Naive thymus-derived CD8-positive, alpha-beta T cell (primary cell): ENCODE data around the gene CLEC14A. TPM values are rescaled to one million over a fixed set of nuclear protein-coding genes. Genes with fewer than 3 reads are reported as not detected.
A peak's percentile ranks its signal among the peaks of the same experiment; 100 is the strongest.

ENCODE experiments used
- ATAC-seq, 2 donors: fragments of 150-1000 bp; cut with Tn5 transposase in 1 of 2; sonication (Bioruptor Pico), chemical (Tn5 transposase) in 1 of 2; 1 replicate in 1 of 2; 2 replicates in 1 of 2; pipeline ENCODE4 v1.10.0; 2021; ENCODE audit warnings: mild to moderate bottlenecking in 2 of 2, moderate library complexity in 2 of 2
- POLR2A ChIA-PET: fragments of 350-600 bp; sonication (Branson Sonifier 250); formaldehyde crosslinking; loops from one replicate; lab custom pipeline; 2021; ENCODE audit warnings: antibody characterized with exemption; lab: Charles Lee
- DNase-seq, 10 donors: peaks; one replicate each; pipeline versions ENCODE4 v3.0.0 to v3.0.0-alpha.2; 2020 to 2022
- H3K27ac Mint-ChIP-seq, 10 donors: one replicate each; pipeline ENCODE4 v1.8.0; 2020 to 2022; ENCODE audit warnings: mild to moderate bottlenecking in 10 of 10, mixed read lengths in 10 of 10, moderate library complexity in 4 of 10, inconsistent platforms in 1 of 10
- H3K27me3 Mint-ChIP-seq, 5 donors: one replicate each; pipeline ENCODE4 v1.8.0; 2021 to 2022; ENCODE audit warnings: mixed read lengths in 5 of 5
- H3K36me3 Mint-ChIP-seq, 3 donors: one replicate each; pipeline ENCODE4 v1.8.0; 2020 to 2022; ENCODE audit warnings: mixed read lengths in 3 of 3, mild to moderate bottlenecking in 2 of 3, inconsistent platforms in 1 of 3
- H3K4me1 Mint-ChIP-seq, 4 donors: one replicate each; pipeline ENCODE4 v1.8.0; 2021 to 2022; ENCODE audit warnings: mixed read lengths in 4 of 4
- H3K4me3 Mint-ChIP-seq, 10 donors: one replicate each; pipeline ENCODE4 v1.8.0; 2020 to 2022; ENCODE audit warnings: mild to moderate bottlenecking in 10 of 10, mixed read lengths in 10 of 10, moderate library complexity in 6 of 10, inconsistent platforms in 1 of 10
- H3K9me3 Mint-ChIP-seq, 9 donors: one replicate each; pipeline ENCODE4 v1.8.0; 2020 to 2022; ENCODE audit warnings: mixed read lengths in 9 of 9, mild to moderate bottlenecking in 3 of 9, inconsistent platforms in 1 of 9, moderate library complexity in 1 of 9
- polyA plus RNA-seq, 3 donors: library from polyadenylated mRNA; unstranded; fragments of 300-500 nt; fragmentation: Illumina TruSeq; gene quantifications; one replicate each; pipeline ENCODE4 v1.2.3, GENCODE V29; 2021
- total RNA-seq, 8 experiments: library from RNA in 2 of 8; stranded (reverse) in 2 of 8; gene quantifications; one replicate each; pipeline ENCODE4 v1.2.3 and lab custom pipeline; 2021 to 2026

CLEC14A gene
- total and polyA plus RNA-seq, 5 experiments from 2014 or later, result 0.08 TPM; not detected in 4

- POLR2A ChIA-PET, result no interaction called here
- peaks cover 0 to 9% (median 5%) of the 10 kb centered on the region in 3 donors for H3K36me3 Mint-ChIP-seq
- no peaks in the 10 kb centered on the region for H3K4me1 Mint-ChIP-seq
- ATAC-seq (no peak), DNase-seq (no peak)
- H3K27me3 Mint-ChIP-seq, result peaks cover 5 to 40% (median 13%) of the 10 kb centered on the region in 5 donors
- no peak overlapping the region for H3K4me3 Mint-ChIP-seq
- H3K27ac Mint-ChIP-seq, result no peak overlapping the region
- H3K9me3 Mint-ChIP-seq, result peaks cover 4 to 49% (median 22%) of the 10 kb centered on the region in 9 donors
These were observed 7.0 kb upstream of the CLEC14A start for GRCh38 chr14:38262844-38263243.

- H3K4me1 Mint-ChIP-seq, result peaks cover 0 to 2% (median under 1%) of the 10 kb centered on the region in 4 donors
- no peak for ATAC-seq
These were observed 5.7 kb upstream of the CLEC14A start for GRCh38 chr14:38261620-38262019.

GRCh38 chr14:38257507-38257906 lies 1.6 kb upstream of the CLEC14A start:
- ATAC-seq, result no peak
- H3K36me3 Mint-ChIP-seq, result no peaks in the 10 kb centered on the region
- no peak overlapping the region for H3K4me3 Mint-ChIP-seq
- no peak for DNase-seq
- peaks cover 4 to 15% (median 11%) of the 10 kb centered on the region in 4 donors for H3K4me1 Mint-ChIP-seq
- no peak overlapping the region for H3K27ac Mint-ChIP-seq
- POLR2A ChIA-PET, result no interaction called here
- H3K9me3 Mint-ChIP-seq, result peaks cover 0 to 22% (median 6%) of the 10 kb centered on the region in 9 donors
- H3K27me3 Mint-ChIP-seq, result peaks cover 17 to 67% (median 39%) of the 10 kb centered on the region in 5 donors

More at GRCh38 chr14:38261620-38262019, 5.7 kb upstream of the CLEC14A start:
- Mint-ChIP-seq H3K27me3 (peaks cover 12 to 47% (median 17%) of the 10 kb centered on the region in 5 donors), H3K9me3 (peaks cover 0 to 37% (median 14%) of the 10 kb centered on the region in 9 donors), H3K27ac (no peak overlapping the region), H3K36me3 (peaks cover 0 to 4% (median 1%) of the 10 kb centered on the region in 3 donors), H3K4me3 (no peak overlapping the region)
- POLR2A ChIA-PET, result no interaction called here
- no peak for DNase-seq

GRCh38 chr14:38256533-38256840 lies 594 bp upstream of the CLEC14A start:
- POLR2A ChIA-PET, result no interaction called here
- H3K4me3 Mint-ChIP-seq, result peak overlapping the region; percentile 72 to 90 (median 82)

GRCh38 chr14:38255408-38255672 lies 553 bp downstream of the CLEC14A start:
- no peaks in the 10 kb centered on the region for H3K36me3 Mint-ChIP-seq
- POLR2A ChIA-PET, result no interaction called here
- peak overlapping the region; percentile 33 to 72 (median 58) for H3K4me3 Mint-ChIP-seq
- DNase-seq (peak in 2 of 10 donors; percentile 3 to 14), ATAC-seq (peak; percentile 63 to 66)
- peak overlapping the region in 1 of 10 donors; percentile 9 for H3K27ac Mint-ChIP-seq
- H3K27me3 Mint-ChIP-seq, result peaks cover 17 to 58% (median 40%) of the 10 kb centered on the region in 5 donors
- H3K9me3 Mint-ChIP-seq, result peaks cover 0 to under 1% (median 0%) of the 10 kb centered on the region in 9 donors
- peaks cover 4 to 15% (median 11%) of the 10 kb centered on the region in 4 donors for H3K4me1 Mint-ChIP-seq

More at GRCh38 chr14:38256533-38256840, 594 bp upstream of the CLEC14A start:
- ATAC-seq, result no peak
- no peak for DNase-seq
- H3K9me3 Mint-ChIP-seq, result peaks cover 0 to 11% (median 2%) of the 10 kb centered on the region in 9 donors
- H3K36me3 Mint-ChIP-seq, result no peaks in the 10 kb centered on the region
- peaks cover 17 to 69% (median 40%) of the 10 kb centered on the region in 5 donors for H3K27me3 Mint-ChIP-seq
- H3K27ac Mint-ChIP-seq, result no peak overlapping the region
- H3K4me1 Mint-ChIP-seq, result peaks cover 4 to 15% (median 11%) of the 10 kb centered on the region in 4 donors

- no peaks in the 10 kb centered on the region for H3K36me3 Mint-ChIP-seq
- H3K4me3 Mint-ChIP-seq, result peak overlapping the region; percentile 33 to 79 (median 62)
- ATAC-seq (no peak), DNase-seq (peak in 3 of 10 donors; percentile 1 to 17 (median 12))
- peaks cover 4 to 15% (median 11%) of the 10 kb centered on the region in 4 donors for H3K4me1 Mint-ChIP-seq
- H3K9me3 Mint-ChIP-seq, result no peaks in the 10 kb centered on the region
- peaks cover 11 to 52% (median 40%) of the 10 kb centered on the region in 5 donors for H3K27me3 Mint-ChIP-seq
- POLR2A ChIA-PET, result no interaction called here
- peak overlapping the region in 1 of 10 donors; percentile 71 for H3K27ac Mint-ChIP-seq
These were observed 1.1 kb downstream of the CLEC14A start for GRCh38 chr14:38254571-38255407.

GRCh38 chr14:38253676-38254075 lies 2.2 kb downstream of the CLEC14A start:
- peaks cover 11 to 47% (median 38%) of the 10 kb centered on the region in 5 donors for H3K27me3 Mint-ChIP-seq
- H3K4me3 Mint-ChIP-seq, result no peak overlapping the region
- H3K27ac Mint-ChIP-seq, result no peak overlapping the region
- ATAC-seq (no peak), DNase-seq (no peak)
- H3K4me1 Mint-ChIP-seq, result peaks cover 4 to 15% (median 11%) of the 10 kb centered on the region in 4 donors
- no peaks in the 10 kb centered on the region for H3K9me3 Mint-ChIP-seq
- no peaks in the 10 kb centered on the region for H3K36me3 Mint-ChIP-seq
- POLR2A ChIA-PET, result no interaction called here

GRCh38 chr14:38252066-38252710 lies 3.7 kb downstream of the CLEC14A start:
- no peak for ATAC-seq
- POLR2A ChIA-PET, result no interaction called here

GRCh38 chr14:38250331-38250730 lies 5.6 kb downstream of the CLEC14A start:
- DNase-seq (no peak), ATAC-seq (no peak)
- POLR2A ChIA-PET, result no interaction called here
- H3K4me1 Mint-ChIP-seq, result peaks cover 0 to 7% (median 5%) of the 10 kb centered on the region in 4 donors
- H3K4me3 Mint-ChIP-seq, result no peak overlapping the region
- H3K27ac Mint-ChIP-seq, result no peak overlapping the region
- peaks cover 11 to 36% (median 20%) of the 10 kb centered on the region in 5 donors for H3K27me3 Mint-ChIP-seq
- H3K9me3 Mint-ChIP-seq, result no peaks in the 10 kb centered on the region
- no peaks in the 10 kb centered on the region for H3K36me3 Mint-ChIP-seq

More at GRCh38 chr14:38252066-38252710, 3.7 kb downstream of the CLEC14A start:
- no peak overlapping the region for H3K4me3 Mint-ChIP-seq
- peaks cover 4 to 15% (median 11%) of the 10 kb centered on the region in 4 donors for H3K4me1 Mint-ChIP-seq
- no peak for DNase-seq
- H3K36me3 Mint-ChIP-seq, result no peaks in the 10 kb centered on the region
- H3K9me3 Mint-ChIP-seq, result no peaks in the 10 kb centered on the region
- H3K27me3 Mint-ChIP-seq, result peaks cover 11 to 39% (median 29%) of the 10 kb centered on the region in 5 donors
- no peak overlapping the region for H3K27ac Mint-ChIP-seq

- Mint-ChIP-seq H3K4me3 (no peak overlapping the region), H3K36me3 (no peaks in the 10 kb centered on the region), H3K9me3 (no peaks in the 10 kb centered on the region), H3K27ac (no peak overlapping the region), H3K4me1 (no peaks in the 10 kb centered on the region), H3K27me3 (peaks cover 4 to 20% (median 9%) of the 10 kb centered on the region in 5 donors)
- DNase-seq (no peak), ATAC-seq (no peak)
- POLR2A ChIA-PET, result no interaction called here
These were observed 7.4 kb downstream of the CLEC14A start for GRCh38 chr14:38248321-38249028.

GRCh38 chr14:38243696-38244240 lies 12.1 kb downstream of the CLEC14A start:
- H3K4me1 Mint-ChIP-seq, result no peaks in the 10 kb centered on the region
- H3K27ac Mint-ChIP-seq, result no peak overlapping the region
- no peak for DNase-seq
- POLR2A ChIA-PET, result no interaction called here
- no peak for ATAC-seq
- H3K4me3 Mint-ChIP-seq, result no peak overlapping the region
- no peaks in the 10 kb centered on the region for H3K36me3 Mint-ChIP-seq
- H3K27me3 Mint-ChIP-seq, result peaks cover 8 to 45% (median 12%) of the 10 kb centered on the region in 5 donors
- peaks cover 0 to 2% (median 0%) of the 10 kb centered on the region in 9 donors for H3K9me3 Mint-ChIP-seq

GRCh38 chr14:38238878-38239277 lies 17.0 kb downstream of the CLEC14A start:
- H3K9me3 Mint-ChIP-seq, result peaks cover 0 to 2% (median 0%) of the 10 kb centered on the region in 9 donors
- H3K4me3 Mint-ChIP-seq, result no peak overlapping the region
- no peak overlapping the region for H3K27ac Mint-ChIP-seq
- POLR2A ChIA-PET, result no interaction called here
- no peaks in the 10 kb centered on the region for H3K4me1 Mint-ChIP-seq
- DNase-seq (no peak), ATAC-seq (no peak)
- no peaks in the 10 kb centered on the region for H3K36me3 Mint-ChIP-seq
- peaks cover 4 to 36% (median 9%) of the 10 kb centered on the region in 5 donors for H3K27me3 Mint-ChIP-seq
